Measurements from ENCODE around the gene PIK3C3. TPM values are rescaled to one million over a fixed set of nuclear protein-coding genes. Genes with fewer than 3 reads are reported as not detected.

PIK3C3 gene
- total RNA-seq, 4 donors from 2014 or later: 34.3 to 66.5 (median 38.0) TPM

DNA sequence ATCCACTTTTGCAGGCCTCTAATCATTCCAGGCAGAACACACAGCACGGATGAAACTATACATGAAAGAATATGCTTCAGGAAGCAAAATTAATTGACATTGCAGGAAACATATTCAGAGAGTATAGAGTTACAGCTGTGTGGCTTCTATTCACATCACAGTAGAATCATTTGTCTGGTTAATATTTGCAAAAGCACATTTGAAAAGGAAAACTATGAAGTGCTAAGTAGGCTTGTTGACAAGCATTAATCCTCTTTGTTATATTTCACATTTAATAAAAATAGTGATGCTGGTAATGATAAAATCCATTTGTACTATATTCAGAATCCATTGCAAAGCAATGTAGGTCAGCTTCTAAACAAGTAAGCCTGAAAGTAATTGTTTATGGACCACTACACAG, 32.2 kb upstream of the PIK3C3 start:
- TF ChIP-seq, protein P1, sequence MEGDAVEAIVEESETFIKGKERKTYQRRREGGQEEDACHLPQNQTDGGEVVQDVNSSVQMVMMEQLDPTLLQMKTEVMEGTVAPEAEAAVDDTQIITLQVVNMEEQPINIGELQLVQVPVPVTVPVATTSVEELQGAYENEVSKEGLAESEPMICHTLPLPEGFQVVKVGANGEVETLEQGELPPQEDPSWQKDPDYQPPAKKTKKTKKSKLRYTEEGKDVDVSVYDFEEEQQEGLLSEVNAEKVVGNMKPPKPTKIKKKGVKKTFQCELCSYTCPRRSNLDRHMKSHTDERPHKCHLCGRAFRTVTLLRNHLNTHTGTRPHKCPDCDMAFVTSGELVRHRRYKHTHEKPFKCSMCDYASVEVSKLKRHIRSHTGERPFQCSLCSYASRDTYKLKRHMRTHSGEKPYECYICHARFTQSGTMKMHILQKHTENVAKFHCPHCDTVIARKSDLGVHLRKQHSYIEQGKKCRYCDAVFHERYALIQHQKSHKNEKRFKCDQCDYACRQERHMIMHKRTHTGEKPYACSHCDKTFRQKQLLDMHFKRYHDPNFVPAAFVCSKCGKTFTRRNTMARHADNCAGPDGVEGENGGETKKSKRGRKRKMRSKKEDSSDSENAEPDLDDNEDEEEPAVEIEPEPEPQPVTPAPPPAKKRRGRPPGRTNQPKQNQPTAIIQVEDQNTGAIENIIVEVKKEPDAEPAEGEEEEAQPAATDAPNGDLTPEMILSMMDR (IDR thresholded peaks at IDR 0.05): no peak
- DNase-seq (ENCODE audit: low spot score) (no peak), ATAC-seq (ENCODE audit: low FRiP score) (no peak)

DNA sequence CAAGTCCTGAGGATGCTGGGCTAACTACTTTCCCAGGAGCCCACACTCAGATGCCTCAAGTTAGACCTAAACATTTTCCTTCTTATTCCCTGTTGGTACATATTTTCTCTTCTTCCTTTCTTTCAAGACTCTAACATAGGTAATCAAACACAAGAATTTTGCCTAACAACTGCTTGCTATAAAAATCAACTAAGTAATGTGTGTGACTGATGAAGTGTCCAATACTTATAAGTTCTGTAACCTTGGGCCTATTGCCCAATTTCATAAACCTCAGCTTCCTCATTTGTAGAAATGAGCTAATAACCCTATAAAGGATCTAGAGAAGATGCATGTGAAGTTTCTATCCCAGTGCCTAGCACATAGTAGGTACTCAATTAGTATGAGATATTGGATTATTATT, 31.6 kb upstream of the PIK3C3 start:
- ATAC-seq (ENCODE audit: low FRiP score): no peak
- TF ChIP-seq, protein P1 (IDR thresholded peaks at IDR 0.05): no peak
- DNase-seq (ENCODE audit: low spot score): no peak

DNA sequence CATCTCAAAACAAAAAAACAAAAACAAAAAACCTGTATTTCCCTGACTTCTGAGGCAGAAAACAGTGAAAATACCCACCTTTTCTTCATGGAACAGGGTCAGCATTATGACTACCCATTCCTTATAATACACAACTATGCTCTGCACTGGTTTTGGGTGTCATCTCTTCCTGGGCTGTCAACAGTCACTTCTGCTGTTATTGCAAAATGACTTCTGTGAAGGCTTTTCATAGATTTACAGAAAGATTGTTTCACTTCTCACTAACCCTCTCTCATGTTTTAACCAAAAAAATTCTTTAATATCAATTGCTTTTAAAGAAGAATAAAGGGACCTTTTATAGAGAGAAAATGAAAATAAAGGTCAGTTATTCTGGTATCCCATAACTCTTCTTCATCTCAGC, 26.5 kb upstream of the PIK3C3 start:
- ATAC-seq (ENCODE audit: low FRiP score) (no peak), DNase-seq (ENCODE audit: low spot score) (no peak)
- TF ChIP-seq, protein P1 (IDR thresholded peaks at IDR 0.05): no peak

DNA sequence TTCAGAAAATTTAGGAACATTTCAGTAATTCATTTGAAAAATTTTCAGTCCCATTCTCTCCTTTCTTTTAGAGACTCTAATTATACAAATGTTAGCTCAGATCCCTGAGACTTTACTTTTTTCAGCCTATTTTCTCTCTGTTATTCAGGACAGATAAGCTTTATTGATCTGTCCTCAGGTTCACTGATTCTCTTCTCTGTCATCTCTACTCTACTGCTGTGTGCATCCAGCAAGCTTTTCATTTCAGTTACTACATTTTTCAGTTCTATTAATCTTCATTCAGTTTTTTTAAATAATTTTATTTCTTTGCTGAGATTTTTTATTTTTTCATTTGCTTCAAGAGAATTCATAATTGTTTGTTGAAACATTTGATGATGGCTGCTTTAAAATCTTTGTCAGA, 22.1 kb upstream of the PIK3C3 start:
- TF ChIP-seq, protein P1 (IDR thresholded peaks at IDR 0.05): no peak
- ATAC-seq (ENCODE audit: low FRiP score) (no peak), DNase-seq (ENCODE audit: low spot score) (no peak)

DNA sequence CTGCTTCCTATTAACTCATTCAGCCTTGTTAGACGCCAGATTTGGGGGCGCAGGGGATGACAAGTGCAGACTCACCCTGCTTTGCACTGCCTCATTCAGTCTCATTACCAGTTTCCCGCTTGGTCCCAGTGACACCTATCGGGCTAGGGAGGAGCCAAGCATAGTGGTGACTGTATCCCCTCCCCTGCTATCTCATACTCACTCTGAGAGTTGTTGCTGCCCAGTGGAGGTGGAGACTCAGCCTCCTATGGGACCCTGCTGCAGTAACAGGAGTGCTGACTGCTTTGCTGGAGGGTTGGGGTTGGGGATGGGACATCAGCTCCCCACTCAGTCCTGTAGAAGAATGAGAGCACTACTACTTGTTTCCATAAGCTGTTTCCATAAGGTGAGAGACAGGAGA, 21.3 kb upstream of the PIK3C3 start:
- TF ChIP-seq, protein P1 (IDR thresholded peaks at IDR 0.05): no peak
- DNase-seq (ENCODE audit: low spot score) (no peak), ATAC-seq (ENCODE audit: low FRiP score) (no peak)

DNA sequence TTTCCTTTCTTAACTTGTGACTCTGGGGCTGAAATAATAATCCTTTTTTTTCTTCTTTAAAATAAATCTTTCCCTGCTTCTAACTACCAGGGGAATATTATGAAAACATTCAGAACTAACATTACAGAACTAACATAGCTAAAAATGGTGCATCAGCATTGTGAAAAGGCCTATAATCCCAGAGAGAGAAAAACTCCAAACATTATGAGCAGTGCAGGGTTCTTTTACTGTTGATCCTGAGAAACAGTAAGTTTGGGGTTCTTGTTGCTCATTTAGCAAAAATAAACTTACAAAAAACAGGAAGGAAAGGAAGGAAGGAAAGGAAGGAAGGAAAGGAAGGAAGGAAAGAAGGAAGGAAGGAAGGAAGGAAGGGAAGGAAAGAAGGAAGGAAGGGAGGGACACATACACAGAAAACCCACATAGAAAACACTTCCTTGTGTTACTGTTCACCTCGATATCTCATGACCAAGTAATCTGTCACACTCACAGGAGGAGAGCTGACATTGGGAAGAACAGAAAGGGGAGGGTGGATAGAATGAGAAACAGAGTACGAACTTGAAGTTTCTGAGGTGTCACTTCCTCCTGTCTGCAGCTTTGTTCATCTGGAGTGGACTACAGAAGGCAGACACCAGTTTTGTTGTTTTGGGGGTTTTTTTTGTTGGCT, 18.4 kb upstream of the PIK3C3 start:
- TF ChIP-seq, protein P1 (IDR thresholded peaks at IDR 0.05): no peak
- DNase-seq (ENCODE audit: low spot score) (no peak), ATAC-seq (ENCODE audit: low FRiP score) (no peak)

DNA sequence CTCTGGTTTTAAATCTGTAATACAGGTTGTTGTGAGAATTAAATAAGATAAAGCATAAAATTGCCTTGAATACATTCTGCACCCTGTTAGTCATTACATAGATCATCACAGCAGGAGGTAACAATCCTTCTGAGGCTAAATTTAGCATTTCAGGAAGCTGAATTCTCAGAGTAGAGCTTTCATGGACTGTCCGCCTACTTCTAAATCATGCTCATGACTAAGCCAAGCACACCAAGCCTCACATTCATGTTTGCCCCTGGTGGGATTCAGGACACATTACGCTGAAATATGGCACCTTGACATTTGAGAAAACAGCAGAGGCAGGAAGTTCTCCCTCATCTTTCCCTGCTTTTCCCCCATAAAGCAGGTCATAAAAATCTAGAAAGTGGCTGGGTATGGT, 16.6 kb upstream of the PIK3C3 start:
- TF ChIP-seq, protein P1 (IDR thresholded peaks at IDR 0.05): no peak
- ATAC-seq (ENCODE audit: low FRiP score) (no peak), DNase-seq (ENCODE audit: low spot score) (no peak)

All from omental fat pad (tissue), 4 donors.